T follicular helper cell (primary cell): Measurements from ENCODE around the gene ARHGEF28.

Experiments
- DNase-seq: peaks from one replicate; pipeline ENCODE4 v3.0.0-alpha.2; 2020; ENCODE audit warnings: low read depth

Gene ARHGEF28

DNA sequence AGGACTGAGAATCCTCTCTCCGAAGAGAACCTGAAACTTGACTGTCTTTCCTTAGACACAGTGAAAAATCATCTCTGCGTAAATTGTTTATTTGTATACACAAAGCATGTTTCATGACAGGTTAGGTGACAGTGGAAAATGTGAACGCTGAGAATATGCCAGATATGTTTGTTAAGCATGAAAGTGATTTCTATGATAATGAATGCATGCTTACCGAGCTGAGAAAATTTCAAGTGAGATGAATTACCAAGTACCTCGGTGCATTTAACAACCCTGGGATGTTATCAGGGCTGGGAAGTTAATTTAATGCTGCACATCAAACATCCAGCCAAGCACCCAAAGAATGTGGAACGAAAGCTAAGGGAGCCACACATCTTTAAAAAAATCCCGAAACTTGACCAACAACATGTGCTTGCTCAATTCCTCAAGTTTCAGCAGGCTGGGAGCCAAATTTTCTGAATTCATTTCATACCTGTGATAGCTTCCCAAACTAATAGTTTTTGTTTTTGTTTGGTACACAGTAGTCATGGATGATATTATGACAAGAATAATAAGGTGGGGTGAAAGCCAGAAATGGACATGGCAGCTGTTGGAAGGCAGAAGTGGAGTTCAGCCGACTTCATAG is 336.9 kb downstream of the ARHGEF28 start:
- DNase-seq: no peak

- no peak for DNase-seq
These were observed 338.4 kb downstream of the ARHGEF28 start for GRCh38 chr5:73964352-73964865.

GRCh38 chr5:73966451-73966850 is 340.5 kb downstream of the ARHGEF28 start:
- no peak for DNase-seq

- no peak for DNase-seq
These were observed 341.4 kb downstream of the ARHGEF28 start for GRCh38 chr5:73967347-73967746.

DNA sequence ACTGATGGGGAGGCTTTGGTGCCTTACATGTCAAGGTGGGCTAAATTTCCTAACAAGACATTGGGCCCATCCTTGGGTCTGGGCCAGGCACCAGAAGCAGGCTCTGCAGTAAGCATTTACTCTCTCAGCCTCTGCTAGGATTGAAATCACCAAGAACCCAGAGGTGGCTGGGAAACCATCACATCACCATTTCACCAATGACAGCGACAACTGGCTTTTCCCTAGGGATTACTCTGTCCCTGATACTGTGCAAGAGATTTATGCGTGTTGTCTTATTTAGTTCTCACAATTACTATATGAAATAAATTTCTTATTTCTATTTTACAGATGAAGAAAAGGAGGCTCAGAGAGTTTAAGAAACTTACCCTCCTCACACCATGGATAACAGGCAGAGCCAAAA is 342.2 kb downstream of the ARHGEF28 start:
- DNase-seq: no peak

DNA sequence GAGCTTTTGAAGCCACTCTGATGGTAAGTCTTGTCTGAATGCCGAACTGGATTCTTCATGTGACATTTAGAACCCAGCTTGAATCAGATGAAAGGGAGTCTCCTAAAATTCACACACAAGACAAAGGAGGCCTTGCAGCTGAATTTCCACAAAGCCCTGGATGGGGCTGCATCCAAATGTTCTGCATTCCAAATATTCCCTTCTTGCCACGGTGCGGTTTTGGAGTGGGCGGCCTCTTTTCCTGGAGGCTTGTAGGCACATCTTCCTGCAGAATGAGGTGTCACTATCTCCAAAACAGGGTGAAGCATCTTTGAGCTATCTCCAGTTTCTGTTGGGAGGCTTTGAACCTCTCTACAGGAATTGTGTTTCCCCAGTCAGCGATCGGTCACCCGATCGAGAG is 342.7 kb downstream of the ARHGEF28 start:
- DNase-seq: no peak

GRCh38 chr5:73969195-73970036 is 343.4 kb downstream of the ARHGEF28 start:
- no peak for DNase-seq

DNA sequence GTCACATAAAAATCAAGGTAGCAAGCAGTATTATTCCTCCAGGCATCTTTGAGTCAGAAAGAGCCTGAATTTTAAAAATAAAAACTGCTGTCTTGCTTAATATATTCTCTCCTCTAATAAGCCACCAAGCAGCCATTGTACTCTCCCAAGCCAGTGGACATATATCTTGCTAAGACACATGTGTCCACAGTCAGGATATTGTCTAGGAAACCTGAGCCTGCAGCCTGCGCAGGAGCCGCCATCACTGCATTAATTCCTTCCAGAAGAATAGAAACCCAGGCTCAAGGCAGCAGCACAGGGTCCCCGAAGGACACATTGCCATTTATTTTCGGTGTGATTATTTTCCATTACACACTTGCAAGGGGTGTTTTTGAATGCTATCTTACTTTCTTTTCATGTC is 345.3 kb downstream of the ARHGEF28 start:
- no peak for DNase-seq

- DNase-seq: no peak
These were observed 347.1 kb downstream of the ARHGEF28 start for GRCh38 chr5:73973135-73973534.

- no peak for DNase-seq
These were observed 348.9 kb downstream of the ARHGEF28 start for GRCh38 chr5:73974871-73975360.

GRCh38 chr5:73975845-73976244 is 349.8 kb downstream of the ARHGEF28 start:
- DNase-seq: no peak

DNA sequence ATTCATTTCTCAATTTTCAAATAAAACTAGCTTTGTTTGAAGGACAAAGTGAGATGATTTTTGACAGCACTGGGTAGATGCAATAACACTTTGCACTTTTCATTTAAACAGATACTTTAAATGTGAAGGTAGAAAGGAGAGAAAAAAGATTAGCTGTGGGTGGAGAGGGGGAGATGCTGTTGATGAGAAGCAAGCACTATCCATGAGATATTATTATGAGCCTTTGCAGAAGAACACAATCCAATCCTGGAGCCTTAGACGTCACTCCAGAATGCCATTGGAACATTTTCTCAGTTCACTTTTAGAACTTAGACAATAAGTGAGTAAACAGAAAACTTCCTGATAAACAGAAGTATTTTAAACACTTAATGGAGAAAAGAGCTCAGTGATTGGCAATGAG is 351.1 kb downstream of the ARHGEF28 start:
- DNase-seq: no peak

DNA sequence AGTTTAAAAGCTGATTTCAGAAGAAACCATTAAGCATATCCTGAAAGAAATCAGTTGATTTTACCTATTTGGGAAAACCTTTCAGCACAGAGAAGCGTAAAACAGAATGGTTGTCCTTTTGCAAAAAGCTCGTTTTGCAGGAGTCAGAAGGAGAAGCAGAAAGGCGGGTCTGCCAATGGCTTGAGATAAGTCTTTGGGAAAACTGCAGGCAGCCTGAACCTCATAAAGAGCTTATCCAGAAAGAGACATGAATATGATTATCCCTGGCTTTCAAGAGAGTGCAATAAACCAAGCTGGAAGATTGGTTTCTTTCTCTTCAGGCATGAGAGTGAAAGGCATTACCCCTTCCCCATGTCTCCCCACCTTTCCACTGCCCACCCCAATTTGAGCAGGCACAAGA is 353.3 kb downstream of the ARHGEF28 start:
- no peak for DNase-seq

DNA sequence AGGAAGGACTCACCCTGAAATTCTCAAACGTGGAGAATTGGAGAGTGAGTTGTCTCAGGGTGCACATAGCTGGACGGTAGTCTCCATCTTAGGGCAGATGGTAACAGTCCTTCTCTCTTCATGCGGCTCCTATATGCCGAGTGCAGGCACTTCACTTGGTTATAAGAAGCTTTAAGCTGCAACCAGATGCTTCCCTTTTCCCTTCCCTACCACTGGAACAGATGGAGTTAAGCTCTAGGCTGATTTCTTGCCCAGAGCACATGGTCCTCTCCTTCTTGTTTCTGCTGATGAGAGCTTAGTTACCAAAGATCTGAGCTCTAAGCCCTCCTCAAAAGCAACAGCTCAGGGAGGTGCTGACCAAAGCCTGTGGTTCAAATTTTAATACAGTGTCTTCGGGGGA is 355.7 kb downstream of the ARHGEF28 start:
- no peak for DNase-seq

GRCh38 chr5:73983644-73984043 is 357.6 kb downstream of the ARHGEF28 start:
- DNase-seq: no peak

GRCh38 chr5:73985145-73985544 is 359.1 kb downstream of the ARHGEF28 start:
- no peak for DNase-seq

DNA sequence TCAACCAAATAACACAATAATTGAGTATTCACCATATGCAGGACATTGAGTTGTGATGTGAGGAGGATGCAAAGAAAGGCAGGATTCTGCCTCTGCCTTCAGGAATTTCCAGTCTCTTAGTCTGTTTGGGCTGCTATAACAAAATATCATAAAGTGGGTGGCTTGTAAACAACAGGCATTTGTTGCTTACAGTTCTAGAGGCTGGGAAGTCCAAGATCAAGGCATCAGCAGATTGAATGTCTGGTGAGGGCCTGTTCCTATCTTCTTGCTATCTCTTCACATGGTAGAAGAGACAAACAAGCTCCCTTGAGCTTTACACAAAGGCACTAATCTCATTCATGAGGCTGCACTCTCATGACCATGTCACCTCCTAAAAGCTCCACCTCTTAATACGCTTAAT is 360.7 kb downstream of the ARHGEF28 start:
- no peak for DNase-seq

DNA sequence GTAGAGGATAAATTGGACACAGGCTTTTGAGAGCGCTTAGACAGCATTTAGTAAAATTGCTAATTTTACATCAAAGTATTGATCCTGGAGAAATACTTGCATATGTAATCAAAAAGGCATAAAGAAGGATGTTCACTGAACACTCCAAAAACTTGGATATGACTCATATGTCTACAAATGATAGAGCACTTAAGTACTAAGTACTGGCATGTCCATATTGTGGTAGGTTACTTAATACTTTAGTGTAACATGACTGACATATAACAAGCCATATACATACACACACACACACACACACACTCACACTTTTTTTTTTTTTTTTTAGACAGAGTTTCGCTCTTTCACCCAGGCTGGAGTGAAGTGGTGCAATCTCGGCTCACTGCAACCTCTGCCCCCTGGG is 361.9 kb downstream of the ARHGEF28 start:
- no peak for DNase-seq

GRCh38 chr5:73989956-73990355 is 364.0 kb downstream of the ARHGEF28 start:
- no peak for DNase-seq
